Activated CD4-positive, CD25-positive, alpha-beta regulatory T cell treated with anti-CD3 and anti-CD28 coated beads, Interleukin-2, amount 50 U/mL, for 24 hours (primary cell): ENCODE measurements around the gene TRIM25.

ENCODE experiments used
- ATAC-seq, 2 donors: fragments of 150-1000 bp; cut with Tn5 transposase; one replicate each; pipeline ENCODE4 v1.10.0; 2021; ENCODE audit warnings: mild to moderate bottlenecking in 1 of 2, moderate library complexity in 1 of 2

The TRIM25 gene

GRCh38 chr17:56893503-56893902 lies 20.3 kb downstream of the TRIM25 start:
- ATAC-seq = no peak

GRCh38 chr17:56892333-56892732 lies 21.5 kb downstream of the TRIM25 start:
- no peak for ATAC-seq

GRCh38 chr17:56891751-56892150 lies 22.1 kb downstream of the TRIM25 start:
- ATAC-seq = peak in 1 of 2 donors; percentile 56

DNA sequence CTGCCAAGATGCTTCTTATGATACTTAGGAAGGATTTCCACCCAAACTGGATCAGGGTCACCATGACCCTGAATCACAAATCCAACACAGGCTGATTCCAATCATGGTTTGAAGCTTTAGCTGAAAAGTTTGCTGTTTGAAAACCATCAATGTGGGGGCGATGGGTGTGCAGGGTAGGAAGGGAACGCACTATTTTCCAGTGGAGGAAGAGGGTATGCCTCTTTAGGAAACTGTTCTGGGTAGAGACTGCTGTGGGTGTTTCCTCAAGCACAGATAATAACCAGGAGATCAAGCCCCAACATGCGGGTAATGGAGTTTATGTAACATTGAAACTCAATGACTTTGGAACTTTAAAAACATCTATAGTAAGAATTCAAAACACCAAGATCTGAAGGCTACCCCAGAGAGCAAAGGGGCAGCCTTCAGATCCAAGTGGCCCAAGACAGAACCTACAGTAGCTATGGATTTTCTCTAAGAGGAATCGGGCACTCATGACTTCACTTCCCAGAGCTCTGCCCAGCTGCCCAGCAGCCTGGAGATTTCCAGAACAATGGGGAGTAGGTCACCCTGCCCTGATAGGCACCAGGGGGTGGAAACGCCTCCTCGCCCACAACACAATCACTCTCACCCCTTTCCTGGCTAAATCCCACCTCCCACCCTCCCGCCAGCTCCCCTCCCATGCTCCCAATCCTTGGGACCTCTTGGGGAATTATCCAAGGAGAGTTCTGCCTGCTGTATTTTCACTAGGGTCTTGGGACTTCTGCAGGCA lies 22.8 kb downstream of the TRIM25 start:
- no peak for ATAC-seq

- no peak for ATAC-seq
Observed at GRCh38 chr17:56890390-56890789, 23.5 kb downstream of the TRIM25 start.

DNA sequence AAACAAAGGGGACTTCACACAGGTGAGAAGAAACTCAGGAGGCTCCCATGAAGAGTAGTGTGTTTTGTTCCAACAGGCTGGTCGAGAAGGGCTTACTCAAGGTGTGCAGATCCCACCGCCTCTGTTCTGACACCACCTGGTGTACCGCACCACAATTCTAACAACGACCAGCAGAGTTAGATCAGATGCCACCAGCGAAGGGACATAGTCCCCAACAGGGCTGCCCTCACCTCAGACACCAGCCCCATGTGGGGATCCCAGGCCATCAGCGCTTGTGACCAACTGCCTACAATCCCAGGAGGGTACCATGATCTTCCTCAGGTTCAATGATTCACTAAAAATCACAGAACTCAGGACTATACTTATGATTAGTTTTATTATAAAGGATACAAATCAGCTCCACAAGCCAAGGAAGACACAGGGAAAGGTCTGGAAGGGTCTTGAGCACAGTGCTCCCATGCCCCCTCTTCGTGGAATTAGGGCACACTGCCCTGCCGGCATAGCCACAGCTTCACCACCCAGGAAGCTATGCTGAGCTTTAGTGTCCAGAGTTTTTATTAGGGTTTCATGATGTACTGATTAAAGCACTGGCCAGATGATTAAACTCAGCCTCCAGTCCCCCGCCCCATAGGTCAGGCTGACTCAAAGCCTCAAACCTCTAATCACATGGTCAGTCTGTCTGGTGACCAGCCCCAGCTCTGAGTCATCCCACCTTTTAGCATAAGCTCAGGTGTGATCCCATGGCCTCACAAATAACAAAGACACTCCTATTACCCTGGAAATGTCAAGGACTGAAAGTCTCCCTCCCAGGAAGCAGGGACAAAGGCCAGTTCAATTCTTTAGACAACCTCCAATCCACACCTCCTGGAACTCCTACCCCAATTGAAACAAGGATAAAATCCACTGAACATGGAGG lies 26.0 kb downstream of the TRIM25 start:
- no peak for ATAC-seq

GRCh38 chr17:56887105-56887504 lies 26.7 kb downstream of the TRIM25 start:
- no peak for ATAC-seq

- no peak for ATAC-seq
Observed at GRCh38 chr17:56886288-56886731, 27.5 kb downstream of the TRIM25 start.

- no peak for ATAC-seq
Observed at GRCh38 chr17:56885312-56885657, 28.6 kb downstream of the TRIM25 start.

DNA sequence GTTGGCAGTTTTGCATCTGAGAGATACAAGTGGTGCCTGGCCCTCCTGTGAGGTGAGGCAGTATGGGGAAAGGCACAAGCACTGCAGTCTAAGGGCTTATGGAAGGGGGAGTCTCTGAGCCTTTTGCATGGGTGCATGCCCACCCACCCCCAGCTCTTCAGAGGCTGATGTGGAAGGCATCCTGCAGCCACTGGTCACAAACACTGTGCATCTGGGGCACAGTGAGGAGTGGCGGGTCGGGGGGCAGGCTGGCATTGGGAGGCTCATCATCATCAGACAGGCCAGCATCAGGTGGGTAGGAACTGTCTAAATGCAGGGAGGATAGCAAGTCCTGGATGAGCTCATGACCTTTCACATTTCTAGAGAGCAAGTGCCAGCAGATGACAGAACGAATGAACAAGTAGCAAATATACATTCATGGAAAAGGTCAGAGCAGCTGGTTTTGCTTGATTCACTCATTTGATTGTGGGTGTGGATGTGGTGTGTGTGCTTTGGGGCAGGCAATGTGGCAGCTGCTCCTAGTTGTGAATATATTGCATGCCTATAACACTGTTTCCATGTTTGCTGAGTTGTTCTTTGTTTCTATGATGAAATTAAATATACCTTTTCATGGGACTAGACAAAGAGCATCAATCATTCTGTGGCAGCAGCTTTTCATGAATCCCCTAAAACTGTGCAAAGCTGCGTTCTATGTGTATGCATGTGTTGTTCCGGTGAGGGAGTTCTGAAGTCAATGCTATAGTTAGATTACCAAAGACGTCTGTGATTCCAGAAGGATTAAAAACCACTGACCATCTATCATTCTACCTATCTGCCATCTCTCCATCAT lies 29.2 kb downstream of the TRIM25 start:
- no peak for ATAC-seq

DNA sequence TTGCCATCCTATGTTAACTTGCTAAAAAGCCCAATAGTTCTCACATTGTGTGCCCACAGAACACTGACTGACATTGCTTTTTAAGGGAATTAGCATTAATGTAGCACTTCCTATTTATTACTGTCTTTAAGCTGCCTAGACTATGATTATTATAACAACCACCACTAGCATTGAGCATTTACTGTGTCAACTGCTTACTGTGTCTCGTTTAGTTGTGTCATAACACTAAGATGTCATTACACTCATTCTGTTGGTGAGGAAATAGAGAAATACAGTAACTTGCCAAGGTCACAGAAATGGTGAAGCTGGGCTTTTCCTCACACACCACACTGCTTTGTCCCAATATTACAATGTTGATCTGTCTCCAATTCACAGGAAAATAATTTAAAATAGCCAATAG lies 30.2 kb downstream of the TRIM25 start:
- ATAC-seq = no peak

- no peak for ATAC-seq
Observed at GRCh38 chr17:56881685-56882295, 32.1 kb downstream of the TRIM25 start.

- no peak for ATAC-seq
Observed at GRCh38 chr17:56880571-56880970, 33.3 kb downstream of the TRIM25 start.

GRCh38 chr17:56880133-56880532 lies 33.7 kb downstream of the TRIM25 start:
- ATAC-seq = no peak

DNA sequence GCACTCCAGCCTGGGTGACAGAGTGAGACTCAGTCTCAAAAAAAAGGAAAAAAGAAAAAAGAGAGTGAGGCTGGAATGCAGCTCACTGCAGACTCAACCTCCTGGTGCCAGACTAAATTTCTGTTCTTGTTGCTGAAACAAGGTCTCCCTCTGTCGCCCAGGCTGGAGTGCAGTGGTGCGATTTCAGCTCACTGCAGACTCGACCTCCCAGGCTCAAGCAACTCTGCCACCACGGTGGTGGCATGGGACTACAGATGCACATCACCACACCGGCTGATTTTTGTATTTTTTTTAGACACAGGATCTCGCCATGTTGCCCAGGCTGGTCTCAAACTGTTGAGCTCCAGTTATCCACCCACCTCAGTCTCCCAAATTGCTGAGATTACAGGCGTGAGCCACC lies 34.6 kb downstream of the TRIM25 start:
- no peak for ATAC-seq

- ATAC-seq = no peak
Observed at GRCh38 chr17:56876766-56877179, 37.1 kb downstream of the TRIM25 start.

GRCh38 chr17:56870081-56870651 lies 43.7 kb downstream of the TRIM25 start:
- ATAC-seq = peak; percentile 51

GRCh38 chr17:56868716-56869115 lies 45.1 kb downstream of the TRIM25 start:
- ATAC-seq = no peak

- no peak for ATAC-seq
Observed at GRCh38 chr17:56867948-56868376, 45.9 kb downstream of the TRIM25 start.

GRCh38 chr17:56866496-56866895 lies 47.4 kb downstream of the TRIM25 start:
- no peak for ATAC-seq

DNA sequence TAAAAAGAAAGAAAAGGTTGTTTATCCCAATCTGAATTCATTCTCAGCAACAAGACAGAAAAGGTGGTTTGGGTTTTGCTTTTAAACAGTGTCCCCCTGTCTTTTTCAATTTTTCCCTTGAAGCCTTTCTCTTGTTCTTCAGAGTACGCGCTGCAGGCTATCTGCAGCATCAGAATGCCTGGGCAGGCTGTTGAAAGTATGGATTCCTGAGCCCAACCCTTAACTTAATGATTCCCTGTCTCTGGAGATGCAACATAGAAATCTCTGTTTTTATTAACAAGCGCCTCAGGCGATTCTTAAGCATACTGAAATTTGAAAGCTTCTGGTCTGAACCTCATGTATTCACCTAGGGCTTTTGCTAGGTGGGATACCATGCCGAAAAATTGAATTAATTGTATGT lies 47.8 kb downstream of the TRIM25 start:
- ATAC-seq = no peak

DNA sequence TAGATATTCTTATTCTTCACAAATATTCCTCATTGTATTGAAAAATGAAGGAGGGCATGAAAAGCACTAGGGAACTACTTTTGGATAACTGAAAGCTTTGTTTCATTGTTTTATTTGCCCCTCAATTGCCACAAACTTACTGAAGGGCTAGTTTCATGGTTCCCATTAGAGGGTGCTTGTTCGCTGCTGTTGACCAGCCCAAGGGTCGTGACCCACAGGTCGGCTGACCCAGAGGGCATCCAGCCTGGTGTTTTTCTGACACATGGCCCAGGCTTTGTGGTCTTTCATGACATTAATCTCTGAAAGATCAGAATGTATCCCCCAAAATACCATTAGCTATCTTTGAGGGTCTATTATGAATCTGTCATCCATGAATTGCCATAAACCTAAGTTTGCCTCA lies 49.9 kb downstream of the TRIM25 start:
- no peak for ATAC-seq
